ENCODE measurements around the gene DAPK1. TPM values are rescaled to one million over a fixed set of nuclear protein-coding genes. Genes with fewer than 3 reads are reported as not detected.

Gene DAPK1
- total and polyA plus RNA-seq, 2 donors (not counting 1 experiment from before 2014, with no cell fraction given) = 1.7 to 2.8 TPM

DNA sequence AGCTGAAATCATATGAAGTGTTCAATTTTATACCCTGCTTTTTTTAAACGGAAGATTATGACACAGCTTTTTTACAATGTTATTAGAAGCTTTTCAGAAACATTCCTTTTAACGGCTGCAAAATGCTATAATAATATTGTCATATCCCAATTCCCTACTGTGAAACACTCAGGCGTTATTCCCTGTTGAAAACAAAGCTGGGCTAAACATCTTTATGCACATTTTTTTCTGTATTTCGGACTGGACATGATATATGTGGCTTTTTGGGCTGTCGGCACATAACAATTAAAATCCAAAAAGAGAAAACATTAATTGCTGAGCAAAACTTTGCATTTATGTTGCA lies 216.3 kb downstream of the DAPK1 start:
- Histone ChIP-seq H3K4me2 (replicated peaks; ENCODE audit: low read depth, low read length, poor library complexity, severe bottlenecking) (no peak overlapping the region), H3K36me3 (replicated peaks in 1 of 2; ENCODE audit: control extremely low read depth in 1 of 2, control insufficient read depth in 1 of 2, extremely low read depth in 1 of 2, insufficient read depth in 2 of 2, low read length in 1 of 2) (no peaks in the 10 kb centered on the region), H3K79me2 (ENCODE audit: control insufficient read depth, insufficient read depth, low read length) (no peaks in the 10 kb centered on the region), H3K27me3 (replicated peaks in 1 of 4; ENCODE audit: control extremely low read depth in 1 of 4, control insufficient read depth in 3 of 4, insufficient read depth in 4 of 4, low read length in 3 of 4) (no peaks in the 10 kb centered on the region), H3K4me1 (ENCODE audit: control insufficient read depth in 2 of 2, insufficient read depth in 2 of 2, low read length in 2 of 2) (no peaks in the 10 kb centered on the region), H2AFZ (ENCODE audit: insufficient read depth, low read depth, low read length, poor library complexity, severe bottlenecking) (no peak overlapping the region), H3K9ac (ENCODE audit: low read length) (no peak overlapping the region), H4K20me1 (ENCODE audit: control insufficient read depth, insufficient read depth, low read length, poor library complexity, severe bottlenecking) (no peaks in the 10 kb centered on the region), H3K4me3 (ENCODE audit: control extremely low read depth in 1 of 5, extremely low read depth in 1 of 5, insufficient read depth in 1 of 5, low read depth in 2 of 5, low read length in 4 of 5) (no peak overlapping the region), H3K27ac (ENCODE audit: low read length in 2 of 2) (no peak overlapping the region), H3K9me3 (ENCODE audit: control extremely low read depth in 1 of 3, control insufficient read depth in 2 of 3, insufficient read depth in 1 of 3, low read length in 2 of 3) (no peaks in the 10 kb centered on the region)
- TF ChIP-seq, protein P1, sequence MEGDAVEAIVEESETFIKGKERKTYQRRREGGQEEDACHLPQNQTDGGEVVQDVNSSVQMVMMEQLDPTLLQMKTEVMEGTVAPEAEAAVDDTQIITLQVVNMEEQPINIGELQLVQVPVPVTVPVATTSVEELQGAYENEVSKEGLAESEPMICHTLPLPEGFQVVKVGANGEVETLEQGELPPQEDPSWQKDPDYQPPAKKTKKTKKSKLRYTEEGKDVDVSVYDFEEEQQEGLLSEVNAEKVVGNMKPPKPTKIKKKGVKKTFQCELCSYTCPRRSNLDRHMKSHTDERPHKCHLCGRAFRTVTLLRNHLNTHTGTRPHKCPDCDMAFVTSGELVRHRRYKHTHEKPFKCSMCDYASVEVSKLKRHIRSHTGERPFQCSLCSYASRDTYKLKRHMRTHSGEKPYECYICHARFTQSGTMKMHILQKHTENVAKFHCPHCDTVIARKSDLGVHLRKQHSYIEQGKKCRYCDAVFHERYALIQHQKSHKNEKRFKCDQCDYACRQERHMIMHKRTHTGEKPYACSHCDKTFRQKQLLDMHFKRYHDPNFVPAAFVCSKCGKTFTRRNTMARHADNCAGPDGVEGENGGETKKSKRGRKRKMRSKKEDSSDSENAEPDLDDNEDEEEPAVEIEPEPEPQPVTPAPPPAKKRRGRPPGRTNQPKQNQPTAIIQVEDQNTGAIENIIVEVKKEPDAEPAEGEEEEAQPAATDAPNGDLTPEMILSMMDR (IDR thresholded peaks at IDR 0.05) = no peak
- no peak for TF ChIP-seq EZH2 (IDR thresholded peaks at IDR 0.05; ENCODE audit: borderline replicate concordance, insufficient read depth, low read depth, low read length, poor library complexity, severe bottlenecking)
- H3K4me1 Mint-ChIP-seq = no peaks in the 10 kb centered on the region
- no peak for DNase-seq
- ChIA-PET CTCF (no interaction called here), POLR2A (no interaction called here)
- no peaks in the 10 kb centered on the region for H3K9me3 Mint-ChIP-seq (ENCODE audit: insufficient read depth)
- no peak overlapping the region for H3K4me3 Mint-ChIP-seq
- WGBS (ENCODE audit: insufficient coverage) = no CpG with 5 or more reads among the region's 5 CpGs
- intact Hi-C loops (cut with micrococcal nuclease) = no loop called here
- peaks cover 10% of the 10 kb centered on the region for H3K27me3 Mint-ChIP-seq
- no peak overlapping the region for H3K27ac Mint-ChIP-seq
- ATAC-seq (ENCODE audit: low read depth) = no peak

DNA sequence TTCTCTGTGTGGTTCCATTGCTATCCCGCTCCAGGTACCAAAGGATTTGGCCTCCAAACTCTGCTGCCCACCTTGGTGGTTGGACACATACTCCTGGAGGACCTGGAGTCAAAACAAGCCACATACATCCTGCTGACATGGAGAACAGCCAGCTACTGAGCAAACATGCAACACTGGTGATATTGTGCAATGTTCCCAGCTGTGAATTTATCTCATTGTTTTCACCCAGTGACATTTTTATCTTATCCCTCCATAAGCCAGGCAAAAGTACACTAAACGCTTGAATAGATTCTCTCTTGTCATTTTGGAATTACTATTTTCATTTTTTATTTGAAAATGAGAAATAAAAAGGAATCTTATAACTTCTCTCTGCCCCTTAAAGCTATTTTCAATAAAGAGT lies 217.2 kb downstream of the DAPK1 start:
- DNase-seq (no peak), ATAC-seq (ENCODE audit: low read depth) (no peak)
- H3K27ac Mint-ChIP-seq = no peak overlapping the region
- WGBS (ENCODE audit: insufficient coverage) = 86% methylated on average over 1 of the region's 2 CpGs
- POLR2A ChIA-PET = no interaction called here
- Histone ChIP-seq H3K36me3 (replicated peaks in 1 of 2; ENCODE audit: control extremely low read depth in 1 of 2, control insufficient read depth in 1 of 2, extremely low read depth in 1 of 2, insufficient read depth in 2 of 2, low read length in 1 of 2) (no peaks in the 10 kb centered on the region), H3K27ac (ENCODE audit: low read length in 2 of 2) (no peak overlapping the region), H3K79me2 (ENCODE audit: control insufficient read depth, insufficient read depth, low read length) (no peaks in the 10 kb centered on the region), H3K4me2 (replicated peaks; ENCODE audit: low read depth, low read length, poor library complexity, severe bottlenecking) (no peak overlapping the region), H3K9me3 (ENCODE audit: control extremely low read depth in 1 of 3, control insufficient read depth in 2 of 3, insufficient read depth in 1 of 3, low read length in 2 of 3) (no peaks in the 10 kb centered on the region), H3K27me3 (replicated peaks in 1 of 4; ENCODE audit: control extremely low read depth in 1 of 4, control insufficient read depth in 3 of 4, insufficient read depth in 4 of 4, low read length in 3 of 4) (no peaks in the 10 kb centered on the region), H4K20me1 (ENCODE audit: control insufficient read depth, insufficient read depth, low read length, poor library complexity, severe bottlenecking) (no peaks in the 10 kb centered on the region), H3K9ac (ENCODE audit: low read length) (no peak overlapping the region), H3K4me1 (ENCODE audit: control insufficient read depth in 2 of 2, insufficient read depth in 2 of 2, low read length in 2 of 2) (no peaks in the 10 kb centered on the region), H2AFZ (ENCODE audit: insufficient read depth, low read depth, low read length, poor library complexity, severe bottlenecking) (no peak overlapping the region), H3K4me3 (ENCODE audit: control extremely low read depth in 1 of 5, extremely low read depth in 1 of 5, insufficient read depth in 1 of 5, low read depth in 2 of 5, low read length in 4 of 5) (no peak overlapping the region)
- no peaks in the 10 kb centered on the region for H3K4me1 Mint-ChIP-seq
- peaks cover 10% of the 10 kb centered on the region for H3K27me3 Mint-ChIP-seq
- no peak for TF ChIP-seq EZH2 (IDR thresholded peaks at IDR 0.05; ENCODE audit: borderline replicate concordance, insufficient read depth, low read depth, low read length, poor library complexity, severe bottlenecking)
- TF ChIP-seq, protein P1 (IDR thresholded peaks at IDR 0.05) = no peak
- intact Hi-C loops (cut with micrococcal nuclease) = no loop called here
- CTCF ChIA-PET = no interaction called here
- no peak overlapping the region for H3K4me3 Mint-ChIP-seq
- no peaks in the 10 kb centered on the region for H3K9me3 Mint-ChIP-seq (ENCODE audit: insufficient read depth)
